ENCODE data around the gene TP53RK.

The TP53RK gene

GRCh38 chr20:46666818-46667515 is 22.3 kb downstream of the TP53RK start:
- no peak for DNase-seq (ENCODE audit: insufficient read length, low spot score)
- FAIRE-seq = no peak
- TF ChIP-seq PAX5 (IDR thresholded peaks at IDR 0.05; ENCODE audit: insufficient read depth, low read length, severe bottlenecking) = no peak
- no peak for TF ChIP-seq TAF1 (IDR thresholded peaks at IDR 0.05; ENCODE audit: low read depth, low read length)
- no peak for TF ChIP-seq SPI1 (IDR thresholded peaks at IDR 0.05; ENCODE audit: low read depth, low read length)

GRCh38 chr20:46666306-46666705 is 22.9 kb downstream of the TP53RK start:
- no peak for FAIRE-seq
- TF ChIP-seq SPI1 (IDR thresholded peaks at IDR 0.05; ENCODE audit: low read depth, low read length) (no peak), POLR2AphosphoS5 (IDR thresholded peaks at IDR 0.05; ENCODE audit: low read depth, low read length) (no peak), POLR2A (IDR thresholded peaks at IDR 0.05; ENCODE audit: low read depth, low read length) (no peak), POU2F2 (IDR thresholded peaks at IDR 0.05; ENCODE audit: low read depth, low read length) (no peak), TAF1 (IDR thresholded peaks at IDR 0.05; ENCODE audit: low read depth, low read length) (no peak), PAX5 (IDR thresholded peaks at IDR 0.05; ENCODE audit: insufficient read depth, low read length, severe bottlenecking) (no peak)
- DNase-seq (ENCODE audit: insufficient read length, low spot score) = no peak

GRCh38 chr20:46665602-46666001 is 23.6 kb downstream of the TP53RK start:
- no peak for TF ChIP-seq POU2F2 (IDR thresholded peaks at IDR 0.05; ENCODE audit: low read depth, low read length)
- TF ChIP-seq SPI1 (IDR thresholded peaks at IDR 0.05; ENCODE audit: low read depth, low read length) = no peak
- FAIRE-seq = no peak
- no peak for DNase-seq (ENCODE audit: insufficient read length, low spot score)

GRCh38 chr20:46663531-46663930 is 25.7 kb downstream of the TP53RK start:
- no peak for TF ChIP-seq SPI1 (IDR thresholded peaks at IDR 0.05; ENCODE audit: low read depth, low read length)
- no peak for TF ChIP-seq POLR2AphosphoS5 (IDR thresholded peaks at IDR 0.05; ENCODE audit: low read depth, low read length)
- TF ChIP-seq POU2F2 (IDR thresholded peaks at IDR 0.05; ENCODE audit: low read depth, low read length) = no peak
- no peak for TF ChIP-seq PAX5 (IDR thresholded peaks at IDR 0.05; ENCODE audit: insufficient read depth, low read length, severe bottlenecking)
- no peak for TF ChIP-seq POLR2A (IDR thresholded peaks at IDR 0.05; ENCODE audit: low read depth, low read length)
- TF ChIP-seq TAF1 (IDR thresholded peaks at IDR 0.05; ENCODE audit: low read depth, low read length) = no peak
- no peak for DNase-seq (ENCODE audit: insufficient read length, low spot score)
- no peak for FAIRE-seq

GRCh38 chr20:46661659-46662058 is 27.6 kb downstream of the TP53RK start:
- TF ChIP-seq POLR2AphosphoS5 (IDR thresholded peaks at IDR 0.05; ENCODE audit: low read depth, low read length) (no peak), SPI1 (IDR thresholded peaks at IDR 0.05; ENCODE audit: low read depth, low read length) (no peak), PAX5 (IDR thresholded peaks at IDR 0.05; ENCODE audit: insufficient read depth, low read length, severe bottlenecking) (no peak), TAF1 (IDR thresholded peaks at IDR 0.05; ENCODE audit: low read depth, low read length) (no peak), POLR2A (IDR thresholded peaks at IDR 0.05; ENCODE audit: low read depth, low read length) (no peak)
- no peak for FAIRE-seq
- DNase-seq (ENCODE audit: insufficient read length, low spot score) = no peak

- FAIRE-seq = no peak
- TF ChIP-seq POLR2AphosphoS5 (IDR thresholded peaks at IDR 0.05; ENCODE audit: low read depth, low read length) (no peak), PAX5 (IDR thresholded peaks at IDR 0.05; ENCODE audit: insufficient read depth, low read length, severe bottlenecking) (no peak), POLR2A (IDR thresholded peaks at IDR 0.05; ENCODE audit: low read depth, low read length) (no peak), SPI1 (IDR thresholded peaks at IDR 0.05; ENCODE audit: low read depth, low read length) (no peak), POU2F2 (IDR thresholded peaks at IDR 0.05; ENCODE audit: low read depth, low read length) (no peak), TAF1 (IDR thresholded peaks at IDR 0.05; ENCODE audit: low read depth, low read length) (no peak)
- DNase-seq (ENCODE audit: insufficient read length, low spot score) = no peak
Measured at GRCh38 chr20:46660487-46660886, 28.8 kb downstream of the TP53RK start.

GRCh38 chr20:46657618-46658017 is 31.6 kb downstream of the TP53RK start:
- FAIRE-seq = no peak
- TF ChIP-seq PAX5 (IDR thresholded peaks at IDR 0.05; ENCODE audit: insufficient read depth, low read length, severe bottlenecking) (no peak), SPI1 (IDR thresholded peaks at IDR 0.05; ENCODE audit: low read depth, low read length) (no peak), POLR2A (IDR thresholded peaks at IDR 0.05; ENCODE audit: low read depth, low read length) (no peak), POU2F2 (IDR thresholded peaks at IDR 0.05; ENCODE audit: low read depth, low read length) (no peak), TAF1 (IDR thresholded peaks at IDR 0.05; ENCODE audit: low read depth, low read length) (no peak), POLR2AphosphoS5 (IDR thresholded peaks at IDR 0.05; ENCODE audit: low read depth, low read length) (no peak)
- DNase-seq (ENCODE audit: insufficient read length, low spot score) = no peak

- DNase-seq (ENCODE audit: insufficient read length, low spot score) = no peak
- FAIRE-seq = no peak
Measured at GRCh38 chr20:46657137-46657536, 32.1 kb downstream of the TP53RK start.

GRCh38 chr20:46652699-46653098 is 36.5 kb downstream of the TP53RK start:
- FAIRE-seq (no peak), DNase-seq (ENCODE audit: insufficient read length, low spot score) (no peak)
- TF ChIP-seq POLR2A (IDR thresholded peaks at IDR 0.05; ENCODE audit: low read depth, low read length) = no peak

More at GRCh38 chr20:46657137-46657536, 32.1 kb downstream of the TP53RK start:
- TF ChIP-seq SPI1 (IDR thresholded peaks at IDR 0.05; ENCODE audit: low read depth, low read length) (no peak), PAX5 (IDR thresholded peaks at IDR 0.05; ENCODE audit: insufficient read depth, low read length, severe bottlenecking) (no peak), POLR2AphosphoS5 (IDR thresholded peaks at IDR 0.05; ENCODE audit: low read depth, low read length) (no peak), TAF1 (IDR thresholded peaks at IDR 0.05; ENCODE audit: low read depth, low read length) (no peak), POU2F2 (IDR thresholded peaks at IDR 0.05; ENCODE audit: low read depth, low read length) (no peak), POLR2A (IDR thresholded peaks at IDR 0.05; ENCODE audit: low read depth, low read length) (no peak)

GRCh38 chr20:46651091-46651962 is 37.9 kb downstream of the TP53RK start, which contains the start of gene SLC13A3:
Gene SLC13A3 (minus strand): TSS chr20:46651459. CDS start chr20:46651421, 38 bp downstream.
- DNase-seq (ENCODE audit: insufficient read length, low spot score) (no peak), FAIRE-seq (no peak)

More at GRCh38 chr20:46651091-46651962, 37.9 kb downstream of the TP53RK start, which contains the start of gene SLC13A3:
- TF ChIP-seq PAX5 (IDR thresholded peaks at IDR 0.05; ENCODE audit: insufficient read depth, low read length, severe bottlenecking) (no peak), POU2F2 (IDR thresholded peaks at IDR 0.05; ENCODE audit: low read depth, low read length) (no peak), TAF1 (IDR thresholded peaks at IDR 0.05; ENCODE audit: low read depth, low read length) (no peak), POLR2A (IDR thresholded peaks at IDR 0.05; ENCODE audit: low read depth, low read length) (no peak), POLR2AphosphoS5 (IDR thresholded peaks at IDR 0.05; ENCODE audit: low read depth, low read length) (no peak), SPI1 (IDR thresholded peaks at IDR 0.05; ENCODE audit: low read depth, low read length) (no peak)
